HG02588 (cell line): ENCODE data around the gene ANKRD39.
"Not testable (repeated sequence)": the region's sequence is repeated elsewhere in the genome, so short reads cannot be mapped to it uniquely, and the experiment has no call there.

ENCODE experiments used
- ATAC-seq: cut with Tn5 transposase; IDR thresholded peaks from one replicate; pipeline ENCODE4 v1.9.1; 2021; ENCODE audit warnings: mild to moderate bottlenecking, moderate library complexity; ENCODE audit not compliant: unreplicated experiment

The ANKRD39 gene

GRCh38 chr2:96873651-96874096 is 15.9 kb upstream of the ANKRD39 start:
- no peak for ATAC-seq

GRCh38 chr2:96872591-96873349 is 15.0 kb upstream of the ANKRD39 start:
- no peak for ATAC-seq

- ATAC-seq, result no peak
Measured at GRCh38 chr2:96870626-96871255, 12.9 kb upstream of the ANKRD39 start.

GRCh38 chr2:96869822-96870625 is 12.2 kb upstream of the ANKRD39 start, which contains the start of gene SEMA4C:
SEMA4C (minus strand) TSS chr2:96870080; CDS start chr2:96867886, 2,194 bp downstream.
- no peak for ATAC-seq

- peak; percentile 9 for ATAC-seq
Measured at GRCh38 chr2:96869281-96869821, 11.5 kb upstream of the ANKRD39 start.

- ATAC-seq, result peak; percentile 30
Measured at GRCh38 chr2:96868555-96869280, 10.9 kb upstream of the ANKRD39 start.

- ATAC-seq, result no peak
Measured at GRCh38 chr2:96867756-96868554, 10.1 kb upstream of the ANKRD39 start.

- no peak for ATAC-seq
Measured at GRCh38 chr2:96866986-96867755, 9.4 kb upstream of the ANKRD39 start.

GRCh38 chr2:96866586-96866985 is 8.8 kb upstream of the ANKRD39 start:
- ATAC-seq, result no peak

- ATAC-seq, result no peak
Measured at GRCh38 chr2:96866149-96866548, 8.3 kb upstream of the ANKRD39 start.

- ATAC-seq, result no peak
Measured at GRCh38 chr2:96865654-96866053, 7.8 kb upstream of the ANKRD39 start.

GRCh38 chr2:96864343-96865091 is 6.7 kb upstream of the ANKRD39 start:
- ATAC-seq, result no peak

- no peak for ATAC-seq
Measured at GRCh38 chr2:96863575-96864342, 5.9 kb upstream of the ANKRD39 start.

GRCh38 chr2:96863056-96863455 is 5.2 kb upstream of the ANKRD39 start:
- not testable (repeated sequence) for ATAC-seq

GRCh38 chr2:96861074-96861473 is 3.3 kb upstream of the ANKRD39 start:
- ATAC-seq, result no peak

GRCh38 chr2:96860065-96861029 is 2.5 kb upstream of the ANKRD39 start:
- ATAC-seq, result no peak
